ENCODE measurements around the gene GIPC3. TPM values are rescaled to one million over a fixed set of nuclear protein-coding genes. Genes with fewer than 3 reads are reported as not detected.

The GIPC3 gene
- total and polyA plus RNA-seq, 2 experiments from 2014 or later: 0.48 to 0.59 TPM

DNA sequence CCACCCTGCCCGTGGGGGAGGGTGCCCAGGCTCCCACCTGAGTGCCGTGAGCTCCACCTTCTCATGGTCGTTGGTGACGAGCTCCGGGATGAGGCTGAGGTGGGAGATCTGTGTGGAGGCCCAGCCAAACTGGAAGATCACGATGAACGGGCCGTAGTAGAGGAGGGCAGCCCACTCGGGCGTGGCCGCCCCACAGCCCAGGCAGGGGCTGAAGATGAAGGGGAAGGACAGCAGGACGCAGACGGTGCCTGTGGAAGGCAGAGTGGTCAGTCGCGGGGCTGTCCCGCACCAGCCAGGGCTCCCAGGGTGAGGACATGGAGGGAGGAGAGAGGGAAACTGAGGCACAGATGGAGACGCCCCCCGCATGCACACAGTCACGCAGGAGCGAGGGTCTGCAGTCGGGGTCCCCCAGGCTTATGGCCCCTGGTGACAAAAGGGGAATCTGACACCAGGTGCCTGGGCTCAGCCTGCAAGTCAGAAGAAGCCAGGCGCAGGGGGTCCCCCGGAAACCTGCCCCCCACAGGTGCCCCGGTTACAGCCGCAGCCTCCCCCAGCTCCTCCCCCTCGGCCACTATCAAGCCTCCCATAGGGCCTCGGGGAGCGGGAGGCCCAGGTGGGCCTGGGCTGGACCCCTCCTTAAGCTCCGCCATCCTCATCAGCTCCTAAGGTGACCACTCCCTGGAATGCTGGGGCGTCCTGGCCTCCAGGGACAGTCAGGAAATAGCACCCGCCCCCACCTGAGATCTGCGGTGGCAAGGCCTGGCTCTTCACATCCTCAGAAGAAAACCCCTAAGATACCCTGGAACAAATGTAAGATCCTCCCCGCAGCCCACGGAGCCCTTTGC, 34.1 kb upstream of the GIPC3 start:
- Mint-ChIP-seq H3K4me3 (no peak overlapping the region), H3K9me3 (no peaks in the 10 kb centered on the region), H3K4me1 (peaks cover under 1% of the 10 kb centered on the region; the same call in 1 of the 3 replicates), H3K36me3 (ENCODE audit: low read depth) (no peaks in the 10 kb centered on the region), H3K27me3 (ENCODE audit: insufficient read depth, low read depth, poor library complexity) (peaks cover 16% of the 10 kb centered on the region), H3K27ac (no peak overlapping the region)
- no peak overlapping the region for H3K4me2 ChIP-seq
- H3K9me2 ChIP-seq (ENCODE audit: insufficient read depth): no peaks in the 10 kb centered on the region
- H3K79me2 ChIP-seq (replicated peaks; ENCODE audit: insufficient read depth): peaks cover 12% of the 10 kb centered on the region
- H3F3A ChIP-seq (replicated peaks; ENCODE audit: low read depth): no peaks in the 10 kb centered on the region
- TF ChIP-seq EZH2 (IDR thresholded peaks at IDR 0.05; ENCODE audit: low read depth, unreplicated experiment) (no peak), STAT1 (IDR thresholded peaks at IDR 0.05; ENCODE audit: unreplicated experiment) (no peak)
- ATAC-seq (no peak), DNase-seq (ENCODE audit: low spot score) (no peak)
- no peaks in the 10 kb centered on the region for H3K27me3 ChIP-seq (ENCODE audit: insufficient read depth)
- H3K4me1 ChIP-seq (ENCODE audit: insufficient read depth): no peaks in the 10 kb centered on the region
- H3K27ac ChIP-seq (ENCODE audit: low read depth): no peak overlapping the region
- H2AFZ ChIP-seq: no peak overlapping the region
- H3K36me3 ChIP-seq (ENCODE audit: insufficient read depth): no peaks in the 10 kb centered on the region
- H3K4me3 ChIP-seq: no peak overlapping the region
- H4K20me1 ChIP-seq (replicated peaks; ENCODE audit: insufficient read depth): peaks cover 14% of the 10 kb centered on the region

DNA sequence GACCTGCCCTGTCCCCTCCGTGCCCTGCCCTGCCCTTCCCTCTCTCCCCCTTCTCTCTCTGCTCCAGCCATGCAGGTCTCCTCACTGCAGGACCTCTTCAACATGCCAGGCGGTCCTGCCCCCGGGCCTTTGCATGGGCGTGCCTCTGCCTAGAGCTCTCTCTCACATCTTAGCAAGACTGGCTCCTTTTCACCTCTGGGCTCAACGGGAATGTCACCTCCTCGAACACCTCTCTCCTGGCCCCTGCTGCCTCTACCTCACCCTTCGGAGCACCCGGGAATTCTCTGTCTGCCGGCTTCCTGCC, 33.5 kb upstream of the GIPC3 start:
- Histone ChIP-seq H3K27ac (ENCODE audit: low read depth) (no peak overlapping the region), H3K79me2 (replicated peaks; ENCODE audit: insufficient read depth) (peaks cover 17% of the 10 kb centered on the region), H4K20me1 (replicated peaks; ENCODE audit: insufficient read depth) (peaks cover 14% of the 10 kb centered on the region), H2AFZ (no peak overlapping the region), H3F3A (replicated peaks; ENCODE audit: low read depth) (no peaks in the 10 kb centered on the region), H3K27me3 (ENCODE audit: insufficient read depth) (peaks cover 3% of the 10 kb centered on the region; the same call in 1 of the 2 replicates), H3K36me3 (ENCODE audit: insufficient read depth) (no peaks in the 10 kb centered on the region), H3K4me2 (no peak overlapping the region), H3K9me2 (ENCODE audit: insufficient read depth) (no peaks in the 10 kb centered on the region), H3K4me1 (ENCODE audit: insufficient read depth) (no peaks in the 10 kb centered on the region), H3K4me3 (no peak overlapping the region)
- Mint-ChIP-seq H3K4me1 (peaks cover 6% of the 10 kb centered on the region), H3K9me3 (no peaks in the 10 kb centered on the region), H3K36me3 (ENCODE audit: low read depth) (no peaks in the 10 kb centered on the region; the same call in 2 of the 3 replicates), H3K4me3 (no peak overlapping the region), H3K27me3 (ENCODE audit: insufficient read depth, low read depth, poor library complexity) (peaks cover 21% of the 10 kb centered on the region), H3K27ac (no peak overlapping the region; the same call in 1 of the 2 replicates)
- DNase-seq (ENCODE audit: low spot score): no peak
- ATAC-seq: no peak
- TF ChIP-seq EZH2 (IDR thresholded peaks at IDR 0.05; ENCODE audit: low read depth, unreplicated experiment) (no peak), POLR2AphosphoS5 (IDR thresholded peaks at IDR 0.05; ENCODE audit: low read depth) (no peak), CREB1 (CRISPR knock-in tag; IDR thresholded peaks at IDR 0.05; ENCODE audit: low read depth) (no peak), ZNF331 (CRISPR knock-in tag; IDR thresholded peaks at IDR 0.05; ENCODE audit: low read depth) (no peak), JUNB (IDR thresholded peaks at IDR 0.05; ENCODE audit: unreplicated experiment) (no peak), NANOG (IDR thresholded peaks at IDR 0.05; ENCODE audit: borderline replicate concordance) (no peak), ZNF114 (CRISPR knock-in tag; IDR thresholded peaks at IDR 0.05) (no peak), EZH2phosphoT487 (IDR thresholded peaks at IDR 0.05; ENCODE audit: unreplicated experiment) (no peak), STAT1 (IDR thresholded peaks at IDR 0.05; ENCODE audit: unreplicated experiment) (no peak)
- TF ChIP-seq, protein P1, sequence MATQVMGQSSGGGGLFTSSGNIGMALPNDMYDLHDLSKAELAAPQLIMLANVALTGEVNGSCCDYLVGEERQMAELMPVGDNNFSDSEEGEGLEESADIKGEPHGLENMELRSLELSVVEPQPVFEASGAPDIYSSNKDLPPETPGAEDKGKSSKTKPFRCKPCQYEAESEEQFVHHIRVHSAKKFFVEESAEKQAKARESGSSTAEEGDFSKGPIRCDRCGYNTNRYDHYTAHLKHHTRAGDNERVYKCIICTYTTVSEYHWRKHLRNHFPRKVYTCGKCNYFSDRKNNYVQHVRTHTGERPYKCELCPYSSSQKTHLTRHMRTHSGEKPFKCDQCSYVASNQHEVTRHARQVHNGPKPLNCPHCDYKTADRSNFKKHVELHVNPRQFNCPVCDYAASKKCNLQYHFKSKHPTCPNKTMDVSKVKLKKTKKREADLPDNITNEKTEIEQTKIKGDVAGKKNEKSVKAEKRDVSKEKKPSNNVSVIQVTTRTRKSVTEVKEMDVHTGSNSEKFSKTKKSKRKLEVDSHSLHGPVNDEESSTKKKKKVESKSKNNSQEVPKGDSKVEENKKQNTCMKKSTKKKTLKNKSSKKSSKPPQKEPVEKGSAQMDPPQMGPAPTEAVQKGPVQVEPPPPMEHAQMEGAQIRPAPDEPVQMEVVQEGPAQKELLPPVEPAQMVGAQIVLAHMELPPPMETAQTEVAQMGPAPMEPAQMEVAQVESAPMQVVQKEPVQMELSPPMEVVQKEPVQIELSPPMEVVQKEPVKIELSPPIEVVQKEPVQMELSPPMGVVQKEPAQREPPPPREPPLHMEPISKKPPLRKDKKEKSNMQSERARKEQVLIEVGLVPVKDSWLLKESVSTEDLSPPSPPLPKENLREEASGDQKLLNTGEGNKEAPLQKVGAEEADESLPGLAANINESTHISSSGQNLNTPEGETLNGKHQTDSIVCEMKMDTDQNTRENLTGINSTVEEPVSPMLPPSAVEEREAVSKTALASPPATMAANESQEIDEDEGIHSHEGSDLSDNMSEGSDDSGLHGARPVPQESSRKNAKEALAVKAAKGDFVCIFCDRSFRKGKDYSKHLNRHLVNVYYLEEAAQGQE (IDR thresholded peaks at IDR 0.05; ENCODE audit: unreplicated experiment): no peak
- TF ChIP-seq, protein P2, sequence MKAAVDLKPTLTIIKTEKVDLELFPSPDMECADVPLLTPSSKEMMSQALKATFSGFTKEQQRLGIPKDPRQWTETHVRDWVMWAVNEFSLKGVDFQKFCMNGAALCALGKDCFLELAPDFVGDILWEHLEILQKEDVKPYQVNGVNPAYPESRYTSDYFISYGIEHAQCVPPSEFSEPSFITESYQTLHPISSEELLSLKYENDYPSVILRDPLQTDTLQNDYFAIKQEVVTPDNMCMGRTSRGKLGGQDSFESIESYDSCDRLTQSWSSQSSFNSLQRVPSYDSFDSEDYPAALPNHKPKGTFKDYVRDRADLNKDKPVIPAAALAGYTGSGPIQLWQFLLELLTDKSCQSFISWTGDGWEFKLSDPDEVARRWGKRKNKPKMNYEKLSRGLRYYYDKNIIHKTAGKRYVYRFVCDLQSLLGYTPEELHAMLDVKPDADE (IDR thresholded peaks at IDR 0.05): no peak
